ENCODE data around the gene CLCN6.

CLCN6 gene

DNA sequence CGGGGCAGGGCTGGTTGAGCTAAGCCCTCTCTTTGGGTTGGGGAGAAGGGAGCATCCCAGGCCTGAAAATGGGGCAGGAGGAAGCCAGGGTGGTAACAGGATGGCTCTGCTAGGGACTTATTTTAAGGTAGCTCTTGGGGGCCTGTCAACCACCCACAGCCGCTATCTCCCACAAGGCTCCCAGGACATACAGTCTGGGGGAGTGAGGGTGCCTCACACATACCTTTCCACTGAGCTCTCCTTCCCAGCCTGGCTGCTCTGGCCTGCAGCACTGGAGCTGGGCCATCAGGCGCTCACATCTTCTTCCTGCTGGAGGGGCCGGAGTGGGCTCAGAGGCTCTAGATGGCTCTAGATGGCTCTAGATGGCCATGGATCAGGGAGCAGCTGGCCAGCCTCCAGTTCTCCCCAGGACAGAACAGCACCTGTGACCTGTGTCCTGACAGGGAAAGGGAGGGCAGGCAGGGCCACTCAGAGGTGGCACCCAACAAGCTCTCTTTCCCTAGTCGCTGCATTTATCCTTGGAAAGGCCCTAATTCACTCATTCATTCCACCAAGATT lies 63.7 kb downstream of the CLCN6 start:
- peaks cover 30 to 76% of the 10 kb centered on the region in 2 donors for H3K27me3 Mint-ChIP-seq
- ATAC-seq (replicated peaks), result no peak

DNA sequence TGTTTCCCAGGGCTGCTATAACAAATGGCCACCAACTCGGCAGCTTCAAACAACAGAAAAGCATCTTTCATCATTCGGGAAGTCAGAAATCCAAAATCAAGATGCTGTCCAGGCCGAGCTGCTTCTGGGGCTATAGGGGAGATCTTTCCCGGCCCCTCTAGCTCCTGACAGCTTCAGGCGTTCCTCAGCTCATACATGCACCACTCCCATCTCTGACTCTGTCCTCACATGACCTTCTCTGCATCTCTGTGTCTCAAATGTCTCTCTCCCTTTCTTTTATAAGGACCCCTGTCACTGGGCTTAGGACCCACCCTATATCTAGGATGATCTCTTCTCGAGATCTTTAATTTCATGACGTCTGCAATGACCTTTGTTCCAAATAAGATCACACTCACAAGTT lies 66.6 kb downstream of the CLCN6 start:
- no peak overlapping the region for H3K4me3 Mint-ChIP-seq
- ATAC-seq (replicated peaks), result no peak
- peaks cover 42 to 83% of the 10 kb centered on the region in 2 donors for H3K27me3 Mint-ChIP-seq
- H3K36me3 Mint-ChIP-seq (ENCODE audit: insufficient read depth), result peaks cover 2% of the 10 kb centered on the region
- no peaks in the 10 kb centered on the region for H3K4me1 Mint-ChIP-seq (ENCODE audit: low read depth in 2 of 2)
- DNase-seq, result no peak
- no peak overlapping the region for H3K27ac Mint-ChIP-seq
- no peaks in the 10 kb centered on the region for H3K9me3 Mint-ChIP-seq

More for the DNA sequence above, 63.7 kb downstream of the CLCN6 start:
- Mint-ChIP-seq H3K4me1 (ENCODE audit: low read depth in 2 of 2) (no peaks in the 10 kb centered on the region), H3K9me3 (no peaks in the 10 kb centered on the region), H3K36me3 (ENCODE audit: insufficient read depth) (no peaks in the 10 kb centered on the region), H3K4me3 (no peak overlapping the region), H3K27ac (no peak overlapping the region)
- DNase-seq, result no peak

DNA sequence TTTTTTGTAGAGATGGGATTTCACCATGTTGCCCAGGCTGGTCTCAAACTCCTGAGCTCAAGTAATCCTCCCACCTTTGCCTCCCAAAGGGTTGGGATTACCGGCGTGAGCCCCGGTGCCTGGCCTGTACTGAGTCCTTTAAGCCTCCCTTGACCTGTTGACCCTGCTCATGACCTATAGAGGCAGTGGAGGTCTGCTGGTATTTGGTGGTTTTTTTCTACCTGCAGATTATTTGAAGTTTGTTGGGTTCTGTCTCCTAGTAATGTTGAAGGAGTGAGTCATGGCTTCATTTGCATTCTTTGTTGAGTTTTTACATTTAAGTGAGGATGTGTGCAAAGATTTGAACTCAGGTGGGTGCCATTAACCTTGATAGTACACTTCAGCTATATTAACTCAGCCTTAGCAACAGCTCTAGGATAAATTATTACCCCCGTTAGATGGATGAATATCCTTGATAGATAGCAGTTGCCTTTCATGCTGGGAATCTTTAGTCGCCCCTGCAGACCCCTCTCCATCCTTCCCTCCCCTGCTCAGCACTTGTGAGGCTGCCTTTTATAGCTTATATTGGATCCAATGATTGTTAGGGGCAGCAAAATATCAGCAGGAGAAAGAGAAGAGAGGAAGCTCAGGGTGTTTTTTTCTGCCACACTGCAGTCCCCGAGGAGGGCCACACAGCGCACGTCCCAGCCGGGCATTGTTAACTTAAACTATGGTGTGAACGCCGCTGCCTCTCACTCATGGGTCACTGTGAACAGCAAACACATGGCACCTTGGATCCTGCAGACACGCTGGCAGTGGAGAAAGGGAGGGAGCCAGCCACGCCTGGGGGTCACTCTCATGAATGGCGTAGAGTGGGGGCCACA lies 67.6 kb downstream of the CLCN6 start:
- Mint-ChIP-seq H3K36me3 (ENCODE audit: insufficient read depth) (peaks cover 2% of the 10 kb centered on the region), H3K27ac (no peak overlapping the region), H3K27me3 (peaks cover 43 to 81% of the 10 kb centered on the region in 2 donors), H3K4me3 (no peak overlapping the region), H3K4me1 (ENCODE audit: low read depth in 2 of 2) (no peaks in the 10 kb centered on the region), H3K9me3 (no peaks in the 10 kb centered on the region)
- DNase-seq (no peak), ATAC-seq (replicated peaks) (no peak)

DNA sequence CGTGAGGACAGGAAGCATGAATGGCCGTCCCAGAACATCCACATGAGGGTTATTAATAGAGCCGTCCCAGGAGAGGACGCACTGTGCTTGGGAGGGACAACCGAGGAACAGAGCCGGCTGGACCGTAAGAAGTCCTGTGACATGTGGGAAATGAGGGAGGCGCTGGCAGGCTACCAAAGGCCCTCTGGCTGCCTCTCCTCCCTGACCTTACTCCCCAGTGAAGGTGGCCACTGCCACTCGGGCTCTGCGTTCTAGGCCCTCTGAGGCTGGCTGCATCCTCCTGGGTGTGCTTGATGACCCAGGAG lies 68.2 kb downstream of the CLCN6 start:
- H3K27me3 Mint-ChIP-seq, result peaks cover 43 to 82% of the 10 kb centered on the region in 2 donors
- H3K36me3 Mint-ChIP-seq (ENCODE audit: insufficient read depth), result peaks cover 2% of the 10 kb centered on the region
- no peak overlapping the region for H3K27ac Mint-ChIP-seq
- ATAC-seq (replicated peaks), result no peak
- no peaks in the 10 kb centered on the region for H3K9me3 Mint-ChIP-seq
- no peak overlapping the region for H3K4me3 Mint-ChIP-seq
- no peak for DNase-seq
- H3K4me1 Mint-ChIP-seq (ENCODE audit: low read depth in 2 of 2), result no peaks in the 10 kb centered on the region

DNA sequence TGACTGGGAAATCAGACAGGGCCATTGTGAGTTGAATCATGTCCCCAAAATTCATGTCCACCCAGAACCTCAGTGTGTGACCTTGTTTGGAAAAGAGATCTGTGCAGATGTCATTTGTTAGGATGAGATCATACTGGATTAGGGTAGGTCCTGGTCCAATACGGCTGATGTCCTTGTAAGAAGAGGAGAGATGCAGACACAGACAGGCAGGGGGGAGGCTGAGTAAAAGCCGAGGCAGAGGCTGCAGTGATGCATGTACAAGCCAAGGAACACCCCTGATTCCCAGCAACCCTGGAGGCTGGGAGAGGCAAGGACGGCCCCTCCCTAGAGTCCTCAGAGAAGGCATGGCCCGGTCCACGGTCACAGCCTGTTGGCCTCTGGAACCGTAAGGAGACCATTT lies 68.6 kb downstream of the CLCN6 start:
- DNase-seq (no peak), ATAC-seq (replicated peaks) (no peak)
- Mint-ChIP-seq H3K4me3 (no peak overlapping the region), H3K4me1 (ENCODE audit: low read depth in 2 of 2) (no peaks in the 10 kb centered on the region), H3K9me3 (no peaks in the 10 kb centered on the region), H3K27me3 (peaks cover 39 to 82% of the 10 kb centered on the region in 2 donors), H3K36me3 (ENCODE audit: insufficient read depth) (peaks cover 2% of the 10 kb centered on the region), H3K27ac (no peak overlapping the region)

DNA sequence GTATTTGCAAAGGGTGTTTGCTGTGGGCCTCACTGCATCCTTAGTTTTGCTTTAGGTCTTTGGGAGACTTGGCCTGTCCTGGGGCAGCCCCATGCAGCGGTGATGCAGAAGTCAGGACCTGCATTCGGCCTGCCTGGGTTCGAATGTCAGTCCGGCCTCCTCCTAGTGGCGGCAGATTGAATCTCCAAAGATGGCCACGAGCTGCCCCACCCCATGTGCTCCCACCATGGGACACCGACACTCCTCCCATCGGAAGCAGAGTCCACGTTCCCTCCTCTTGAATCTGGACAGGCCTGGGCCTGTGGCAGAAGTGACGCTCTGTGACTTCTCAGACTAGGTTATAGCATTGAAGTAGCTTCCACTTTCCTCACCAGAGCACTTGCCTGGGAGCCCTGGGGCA lies 69.1 kb downstream of the CLCN6 start:
- H3K4me1 Mint-ChIP-seq (ENCODE audit: low read depth in 2 of 2), result no peaks in the 10 kb centered on the region
- no peak for DNase-seq
- no peak overlapping the region for H3K4me3 Mint-ChIP-seq
- no peak overlapping the region for H3K27ac Mint-ChIP-seq
- ATAC-seq (replicated peaks), result no peak
- peaks cover 2% of the 10 kb centered on the region for H3K36me3 Mint-ChIP-seq (ENCODE audit: insufficient read depth)
- peaks cover 34 to 82% of the 10 kb centered on the region in 2 donors for H3K27me3 Mint-ChIP-seq
- H3K9me3 Mint-ChIP-seq, result no peaks in the 10 kb centered on the region

DNA sequence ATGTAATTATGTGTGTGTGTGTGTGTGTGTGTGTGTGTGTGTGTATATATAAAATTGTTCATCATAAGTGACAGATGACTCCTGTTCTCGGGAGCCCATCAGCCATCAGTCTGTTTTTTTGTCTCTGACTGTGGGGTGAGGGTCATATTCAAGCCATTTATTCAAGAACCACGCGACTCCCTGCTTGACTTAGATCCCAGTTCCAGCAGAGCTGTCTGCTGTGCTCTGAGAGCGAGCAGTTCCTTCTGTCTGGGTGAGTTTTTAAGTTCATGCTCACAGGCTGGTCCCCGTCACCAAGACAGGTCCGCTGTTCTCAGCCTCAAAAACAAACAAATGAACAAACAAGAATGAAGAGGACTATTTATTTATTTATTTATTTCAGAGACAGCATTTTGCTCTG lies 71.1 kb downstream of the CLCN6 start:
- no peak for ATAC-seq (replicated peaks)
- no peaks in the 10 kb centered on the region for H3K9me3 Mint-ChIP-seq
- peaks cover 34 to 86% of the 10 kb centered on the region in 2 donors for H3K27me3 Mint-ChIP-seq
- H3K4me3 Mint-ChIP-seq, result no peak overlapping the region
- H3K36me3 Mint-ChIP-seq (ENCODE audit: insufficient read depth), result peaks cover 2% of the 10 kb centered on the region
- DNase-seq, result no peak
- no peaks in the 10 kb centered on the region for H3K4me1 Mint-ChIP-seq (ENCODE audit: low read depth in 2 of 2)
- H3K27ac Mint-ChIP-seq, result peak overlapping the region in 1 of 2 donors; percentile 47

DNA sequence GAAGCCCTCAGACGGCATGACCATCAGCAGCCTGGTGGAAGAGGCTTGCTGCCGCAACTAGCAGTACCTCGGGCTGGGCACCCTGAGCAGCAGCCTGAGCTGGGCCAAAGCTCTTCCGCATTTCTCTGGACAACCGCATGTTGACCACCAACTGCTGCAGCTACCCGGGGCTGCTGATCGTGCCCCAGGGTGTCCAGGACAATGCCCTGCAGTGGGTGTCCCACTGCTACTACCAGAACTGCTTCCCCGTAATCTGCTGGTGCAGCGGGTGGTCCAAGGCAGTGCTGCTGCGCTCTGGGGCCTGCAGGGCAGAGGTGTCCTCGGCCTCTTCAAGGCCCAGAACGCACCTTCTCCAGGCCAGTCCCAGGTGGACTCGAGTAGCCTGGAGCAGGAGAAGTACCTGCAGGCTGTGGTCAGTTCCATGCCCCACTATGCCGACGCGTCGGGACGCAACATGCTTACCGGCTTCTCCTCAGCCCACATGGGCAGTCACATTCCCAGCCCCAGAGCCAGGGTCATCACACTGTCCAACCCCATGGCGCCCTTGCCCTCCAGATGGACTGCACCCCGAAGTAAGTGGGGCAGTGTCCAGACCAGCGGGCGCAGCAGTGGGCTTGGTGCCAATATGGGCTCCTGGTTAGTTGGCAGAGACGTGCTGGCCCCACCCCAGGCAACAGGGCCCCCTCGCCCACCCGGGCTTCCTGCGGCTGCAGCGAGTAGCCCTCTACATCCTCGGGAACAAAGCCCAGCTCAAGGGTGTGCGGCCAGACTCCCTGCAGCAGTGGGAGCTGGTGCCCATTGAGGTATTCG lies 72.3 kb downstream of the CLCN6 start:
- H3K27ac Mint-ChIP-seq, result no peak overlapping the region
- DNase-seq, result no peak
- H3K4me1 Mint-ChIP-seq (ENCODE audit: low read depth in 2 of 2), result peaks cover 0 to 2% of the 10 kb centered on the region in 2 donors
- H3K4me3 Mint-ChIP-seq, result no peak overlapping the region
- peaks cover 2% of the 10 kb centered on the region for H3K36me3 Mint-ChIP-seq (ENCODE audit: insufficient read depth)
- no peaks in the 10 kb centered on the region for H3K9me3 Mint-ChIP-seq
- ATAC-seq (replicated peaks), result no peak
- H3K27me3 Mint-ChIP-seq, result peaks cover 36 to 89% of the 10 kb centered on the region in 2 donors

DNA sequence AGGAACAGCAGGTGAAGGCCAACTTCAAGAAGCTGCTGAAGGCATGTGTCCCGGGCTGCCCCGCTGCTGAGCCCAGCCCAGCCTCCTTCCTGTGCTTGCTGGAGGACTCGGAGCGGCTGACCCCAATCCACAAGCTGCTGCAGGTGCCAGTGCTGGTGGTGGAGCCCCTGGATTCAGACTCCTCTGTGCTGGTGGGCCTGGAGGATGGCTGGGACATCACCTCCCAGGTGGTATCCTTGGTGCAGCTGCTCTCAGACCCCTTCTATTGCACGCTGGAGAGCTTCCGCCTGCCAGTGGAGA lies 72.8 kb downstream of the CLCN6 start:
- H3K36me3 Mint-ChIP-seq (ENCODE audit: insufficient read depth), result peaks cover 2% of the 10 kb centered on the region
- H3K4me1 Mint-ChIP-seq (ENCODE audit: low read depth in 2 of 2), result peaks cover 0 to 2% of the 10 kb centered on the region in 2 donors
- H3K27me3 Mint-ChIP-seq, result peaks cover 36 to 89% of the 10 kb centered on the region in 2 donors
- DNase-seq (no peak), ATAC-seq (replicated peaks) (no peak)
- H3K9me3 Mint-ChIP-seq, result no peaks in the 10 kb centered on the region
- H3K27ac Mint-ChIP-seq, result no peak overlapping the region
- no peak overlapping the region for H3K4me3 Mint-ChIP-seq

DNA sequence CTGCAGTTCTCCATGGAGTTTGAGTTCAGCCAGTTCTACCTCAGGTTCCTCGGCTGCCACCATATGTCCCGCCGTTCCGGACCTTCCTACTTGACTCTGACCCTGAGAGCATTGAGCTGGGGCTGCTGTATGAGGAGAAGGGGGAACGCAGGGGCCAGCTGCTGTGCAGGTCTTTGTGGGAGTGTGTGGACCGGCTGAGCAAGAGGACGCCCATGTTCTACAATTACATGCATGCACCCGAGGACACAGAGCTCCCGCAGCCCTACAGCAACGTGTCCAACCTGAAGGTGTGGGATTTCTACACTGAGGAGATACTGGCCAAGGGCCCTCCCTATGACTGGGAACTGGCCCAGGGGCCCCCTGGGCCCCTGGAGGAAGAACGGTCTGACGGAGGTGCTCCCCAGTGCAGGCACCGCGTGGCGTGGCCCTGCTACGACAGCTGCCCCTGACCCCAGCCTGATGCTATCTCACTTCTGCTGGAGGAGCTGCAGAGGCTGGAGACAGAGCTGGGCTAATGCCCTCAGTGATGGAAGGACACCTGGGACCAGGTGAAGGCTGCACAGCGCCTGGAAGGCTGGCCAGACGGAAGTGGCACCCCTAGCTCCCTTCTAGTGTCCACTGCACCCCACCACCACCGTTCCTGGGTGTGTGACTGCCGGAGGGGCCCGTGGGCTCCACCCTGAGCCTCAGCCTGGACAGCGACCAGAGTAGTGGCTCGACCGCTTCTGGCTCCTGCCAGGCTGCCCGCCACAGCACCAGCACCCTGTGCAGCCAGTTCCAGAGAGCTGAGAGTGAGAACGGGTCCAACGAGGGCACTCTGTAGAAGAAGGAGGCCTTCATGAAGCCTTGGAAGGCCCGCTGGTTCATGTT lies 73.6 kb downstream of the CLCN6 start:
- no peaks in the 10 kb centered on the region for H3K9me3 Mint-ChIP-seq
- no peak for DNase-seq
- peaks cover 0 to 2% of the 10 kb centered on the region in 2 donors for H3K4me1 Mint-ChIP-seq (ENCODE audit: low read depth in 2 of 2)
- ATAC-seq (replicated peaks), result no peak
- H3K27me3 Mint-ChIP-seq, result peaks cover 36 to 81% of the 10 kb centered on the region in 2 donors
- H3K4me3 Mint-ChIP-seq, result no peak overlapping the region
- peaks cover 2% of the 10 kb centered on the region for H3K36me3 Mint-ChIP-seq (ENCODE audit: insufficient read depth)
- no peak overlapping the region for H3K27ac Mint-ChIP-seq

DNA sequence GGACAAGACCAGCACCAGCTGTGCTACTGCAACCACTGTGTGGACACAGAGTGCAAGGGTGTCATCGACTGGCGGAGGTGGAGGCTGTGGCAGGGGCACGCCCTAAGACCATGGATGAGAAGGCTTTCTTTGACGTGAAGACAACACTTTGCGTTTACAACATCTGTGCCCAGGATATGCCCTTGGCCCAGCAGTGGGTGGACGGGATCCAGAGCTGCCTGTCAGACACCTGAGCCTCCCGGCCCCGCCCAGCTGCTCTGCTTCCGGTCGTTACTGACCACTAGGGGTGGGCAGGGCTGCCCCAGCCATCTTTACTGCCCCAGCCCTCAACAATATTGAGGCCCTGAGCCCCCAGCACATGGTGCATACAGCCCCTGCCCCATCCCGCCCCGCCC lies 74.2 kb downstream of the CLCN6 start:
- Mint-ChIP-seq H3K27me3 (peaks cover 36 to 75% of the 10 kb centered on the region in 2 donors), H3K27ac (no peak overlapping the region)

DNA sequence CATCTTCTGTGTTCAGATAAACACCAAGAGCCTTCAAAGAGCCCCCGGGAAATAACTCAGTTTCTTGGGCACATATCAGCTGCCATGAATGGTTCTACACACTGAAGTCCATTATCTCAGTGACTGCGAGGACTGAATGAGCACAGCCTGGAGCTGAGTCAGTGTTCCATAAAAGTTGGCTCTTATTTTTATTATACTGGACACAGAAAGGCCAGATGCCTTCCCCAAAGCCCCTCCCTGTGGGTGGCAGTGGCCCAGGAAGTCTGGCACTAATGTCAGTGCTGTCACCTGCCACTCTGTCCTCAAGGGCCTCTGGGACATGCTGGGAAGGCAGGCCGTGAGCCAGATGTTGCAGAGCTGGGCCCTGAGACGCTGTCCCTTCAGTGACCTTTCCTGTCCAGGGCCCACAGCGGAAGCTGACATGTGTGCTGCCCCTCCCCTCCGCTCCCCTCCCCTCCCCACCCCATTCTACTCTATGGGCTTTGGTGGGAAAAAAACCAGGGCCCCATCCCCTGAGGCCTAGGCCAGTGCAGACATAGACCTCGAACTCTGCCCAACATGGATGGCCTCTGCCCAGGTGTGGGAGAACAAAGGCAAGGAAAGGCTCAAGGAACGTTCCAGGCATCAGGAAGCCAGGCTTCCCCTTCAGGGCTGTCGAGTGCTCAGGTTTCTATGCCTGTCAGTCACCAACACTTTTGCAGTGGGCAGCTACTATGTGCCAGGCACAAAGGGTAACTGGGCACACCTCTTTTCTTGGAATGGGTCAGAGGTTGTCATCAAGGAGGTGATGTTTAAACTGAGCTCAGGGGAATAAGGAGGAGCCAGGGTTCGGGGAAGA lies 75.1 kb downstream of the CLCN6 start:
- H3K4me1 Mint-ChIP-seq (ENCODE audit: low read depth in 2 of 2), result peaks cover 0 to 2% of the 10 kb centered on the region in 2 donors
- no peaks in the 10 kb centered on the region for H3K36me3 Mint-ChIP-seq (ENCODE audit: insufficient read depth)
- no peak for DNase-seq
- no peaks in the 10 kb centered on the region for H3K9me3 Mint-ChIP-seq
- H3K27ac Mint-ChIP-seq, result no peak overlapping the region
- no peak overlapping the region for H3K4me3 Mint-ChIP-seq
- no peak for ATAC-seq (replicated peaks)
- H3K27me3 Mint-ChIP-seq, result peaks cover 35 to 72% of the 10 kb centered on the region in 2 donors

More for the DNA sequence above, 74.2 kb downstream of the CLCN6 start:
- H3K4me3 Mint-ChIP-seq, result no peak overlapping the region
- H3K9me3 Mint-ChIP-seq, result no peaks in the 10 kb centered on the region
- DNase-seq (no peak), ATAC-seq (replicated peaks) (no peak)
- peaks cover 2% of the 10 kb centered on the region for H3K36me3 Mint-ChIP-seq (ENCODE audit: insufficient read depth)
- H3K4me1 Mint-ChIP-seq (ENCODE audit: low read depth in 2 of 2), result peaks cover 0 to 2% of the 10 kb centered on the region in 2 donors
